Spleen (tissue), 11 donors: ENCODE data around the gene S100A14. TPM values are rescaled to one million over a fixed set of nuclear protein-coding genes. Genes with fewer than 3 reads are reported as not detected.

ENCODE experiments used
- DNase-seq: peaks from one replicate; pipeline ENCODE4 v3.0.0-alpha.2; 2020
- H3K27ac ChIP-seq, 8 donors: fragments of 200-600 bp; sonication (generic) in 7 of 8; 1 replicate in 4 of 8; 2 replicates in 4 of 8; pipeline versions ENCODE4 v1.5.0 to v1.8.0; 2016 to 2021; ENCODE audit warnings: inconsistent platforms in 4 of 8, mild to moderate bottlenecking in 4 of 8, moderate library complexity in 1 of 8
- H3K27me3 ChIP-seq, 7 donors: fragments of 200-600 bp; sonication (generic) in 6 of 7; replicated peaks in 1 of 7; 1 replicate in 4 of 7; 2 replicates in 3 of 7; pipeline versions ENCODE4 v1.5.0 to v1.8.0; 2016 to 2021; ENCODE audit warnings: inconsistent platforms in 3 of 7, mild to moderate bottlenecking in 1 of 7
- H3K36me3 ChIP-seq, 6 donors: fragments of 200-600 bp; sonication (generic) in 5 of 6; 1 replicate in 4 of 6; 2 replicates in 2 of 6; pipeline versions ENCODE4 v1.5.0 to v1.8.0; 2016 to 2021; ENCODE audit warnings: inconsistent platforms in 2 of 6
- H3K4me1 ChIP-seq, 6 donors: fragments of 200-600 bp; sonication (generic) in 5 of 6; 1 replicate in 3 of 6; 2 replicates in 3 of 6; pipeline versions ENCODE4 v1.5.0 to v1.8.0; 2016 to 2021; ENCODE audit warnings: inconsistent platforms in 3 of 6
- H3K4me3 ChIP-seq, 8 donors: fragments of 200-600 bp; sonication (generic) in 7 of 8; 1 replicate in 4 of 8; 2 replicates in 4 of 8; pipeline versions ENCODE4 v1.5.0 to v1.8.0; 2016 to 2021; ENCODE audit warnings: inconsistent platforms in 4 of 8, mild to moderate bottlenecking in 4 of 8, moderate library complexity in 2 of 8
- H3K9me3 ChIP-seq, 8 donors: fragments of 200-600 bp; sonication (generic) in 7 of 8; 1 replicate in 4 of 8; 2 replicates in 4 of 8; pipeline versions ENCODE4 v1.5.0 to v1.8.0; 2016 to 2021; ENCODE audit warnings: inconsistent platforms in 4 of 8
- POLR2A ChIP-seq, 3 donors: fragments of 450-650 bp; IDR thresholded peaks; one replicate each; pipeline ENCODE4 v1.5.1; 2017; ENCODE audit warnings: antibody characterized with exemption in 3 of 3, mild to moderate bottlenecking in 1 of 3
- POLR2AphosphoS5 ChIP-seq, 3 donors: sonication (generic); formaldehyde crosslinking; IDR thresholded peaks; one replicate each; pipeline ENCODE4 v1.5.1; 2017; ENCODE audit warnings: antibody characterized with exemption in 3 of 3
- WGBS, 5 donors: extraction: QIAGEN DNeasy Blood & Tissue Kit in 3 of 5; methylation state at CpG; one replicate each; pipeline versions ENCODE4 v1.1.5 to v1.1.7; 2013 to 2018; 5-methylcytosine and 5-hydroxymethylcytosine counted together
- intact Hi-C: fragments of 100-400 bp; cut with DNase I; formaldehyde crosslinking; loops from one replicate; pipeline ENCODE4 v1.15.0; 2023; ENCODE audit warnings: low total_unique reads
- polyA plus RNA-seq, 3 donors: library from polyadenylated mRNA; stranded (reverse); fragments of 200-250 nt; gene quantifications; one replicate each; pipeline ENCODE4 v1.2.1, GENCODE V29; 2013
- total RNA-seq, 7 donors: library from RNA; depleted of rRNA in 3 of 7; stranded (reverse); fragments of >200 nt in 3 of 7; fragmentation: NEBNext Ultra II Directional in 4 of 7; extraction: Animal tissue kit (Norgen Biotek cat#: 25700) in 4 of 7; gene quantifications; one replicate each; pipeline versions ENCODE4 v1.1.0 to v1.2.1, GENCODE V29; 2016 to 2021
- TF ChIP-seq, protein P1 (sequence below), 11 experiments: fragments of 200-600 bp in 7 of 11; fragments of 450-650 bp in 4 of 11; sonication (generic) in 4 of 11; IDR thresholded peaks in 8 of 11; conservative IDR thresholded peaks in 3 of 11; 1 replicate in 7 of 11; 2 replicates in 4 of 11; pipeline versions ENCODE4 v1.4.0 to v1.8.0; 2016 to 2021; ENCODE audit warnings: antibody characterized with exemption in 11 of 11, inconsistent platforms in 4 of 11, mild to moderate bottlenecking in 1 of 11
- donor health status: healthy with polysubstance abuse.
- donor health status: DM: no; HTN: no; CAD: no; lungs with moderate emphysema.
- donor health status: DM: no; HTN: no; CAD: no.
- donor health status: Bipolar disorder and iron deficiency.
- donor health status: healthy.
- donor health status: DM: no; HTN: no; CAD: no.
- donor health status: DM: yes; HTN: yes; CAD: no.

The S100A14 gene
- total and polyA plus RNA-seq, 10 donors, result 0.28 to 3.0 (median 1.0) TPM; not detected in 3

GRCh38 chr1:153648000-153648643 lies 32.0 kb upstream of the S100A14 start:
- intact Hi-C loops, result no loop called here
- no peak for DNase-seq
- H3K36me3 ChIP-seq, result peaks cover 0 to 49% (median 41%) of the 10 kb centered on the region in 6 donors
- H3K27ac ChIP-seq, result peak overlapping the region in 1 of 8 donors; percentile 24
- no peaks in the 10 kb centered on the region for H3K9me3 ChIP-seq
- peaks cover 0 to 54% (median 20%) of the 10 kb centered on the region in 6 donors for H3K4me1 ChIP-seq
- 74 to 92% (median 89%) methylated on average over 10 of the region's 10 CpGs for WGBS, 5 donors
- no peak overlapping the region for H3K4me3 ChIP-seq
- no peaks in the 10 kb centered on the region for H3K27me3 ChIP-seq
- TF ChIP-seq POLR2AphosphoS5 (IDR thresholded peaks at IDR 0.05), result peak; percentile 50 to 61 (median 60)
- TF ChIP-seq, protein P1, sequence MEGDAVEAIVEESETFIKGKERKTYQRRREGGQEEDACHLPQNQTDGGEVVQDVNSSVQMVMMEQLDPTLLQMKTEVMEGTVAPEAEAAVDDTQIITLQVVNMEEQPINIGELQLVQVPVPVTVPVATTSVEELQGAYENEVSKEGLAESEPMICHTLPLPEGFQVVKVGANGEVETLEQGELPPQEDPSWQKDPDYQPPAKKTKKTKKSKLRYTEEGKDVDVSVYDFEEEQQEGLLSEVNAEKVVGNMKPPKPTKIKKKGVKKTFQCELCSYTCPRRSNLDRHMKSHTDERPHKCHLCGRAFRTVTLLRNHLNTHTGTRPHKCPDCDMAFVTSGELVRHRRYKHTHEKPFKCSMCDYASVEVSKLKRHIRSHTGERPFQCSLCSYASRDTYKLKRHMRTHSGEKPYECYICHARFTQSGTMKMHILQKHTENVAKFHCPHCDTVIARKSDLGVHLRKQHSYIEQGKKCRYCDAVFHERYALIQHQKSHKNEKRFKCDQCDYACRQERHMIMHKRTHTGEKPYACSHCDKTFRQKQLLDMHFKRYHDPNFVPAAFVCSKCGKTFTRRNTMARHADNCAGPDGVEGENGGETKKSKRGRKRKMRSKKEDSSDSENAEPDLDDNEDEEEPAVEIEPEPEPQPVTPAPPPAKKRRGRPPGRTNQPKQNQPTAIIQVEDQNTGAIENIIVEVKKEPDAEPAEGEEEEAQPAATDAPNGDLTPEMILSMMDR (IDR thresholded peaks at IDR 0.05 in 8 of 11, conservative IDR thresholded peaks at IDR 0.05 in 3 of 11), result no peak

- Histone ChIP-seq H3K27ac (peak overlapping the region in 4 of 8 donors; percentile 5 to 64 (median 46)), H3K4me3 (no peak overlapping the region), H3K4me1 (peaks cover 0 to 53% (median 17%) of the 10 kb centered on the region in 6 donors), H3K9me3 (no peaks in the 10 kb centered on the region), H3K36me3 (peaks cover 0 to 57% (median 49%) of the 10 kb centered on the region in 6 donors), H3K27me3 (no peaks in the 10 kb centered on the region)
- WGBS, 5 donors, result 57 to 70% (median 62%) methylated on average over 2 of the region's 2 CpGs
- intact Hi-C loops, result no loop called here
- TF ChIP-seq, protein P1 (IDR thresholded peaks at IDR 0.05 in 8 of 11, conservative IDR thresholded peaks at IDR 0.05 in 3 of 11), result no peak
- TF ChIP-seq POLR2AphosphoS5 (IDR thresholded peaks at IDR 0.05), result peak in 2 of 3 donors; percentile 35 to 82
- TF ChIP-seq POLR2A (IDR thresholded peaks at IDR 0.05), result no peak
- DNase-seq, result no peak
These were observed 31.2 kb upstream of the S100A14 start for GRCh38 chr1:153647346-153647714.

- TF ChIP-seq POLR2A (IDR thresholded peaks at IDR 0.05) (no peak), POLR2AphosphoS5 (IDR thresholded peaks at IDR 0.05) (no peak)
- TF ChIP-seq, protein P1 (IDR thresholded peaks at IDR 0.05 in 8 of 11, conservative IDR thresholded peaks at IDR 0.05 in 3 of 11), result no peak
- peaks cover 0 to 62% (median 54%) of the 10 kb centered on the region in 6 donors for H3K36me3 ChIP-seq
- no peaks in the 10 kb centered on the region for H3K9me3 ChIP-seq
- intact Hi-C loops, result no loop called here
- no peak for DNase-seq
- no peak overlapping the region for H3K4me3 ChIP-seq
- peaks cover 0 to 58% (median 19%) of the 10 kb centered on the region in 6 donors for H3K4me1 ChIP-seq
- H3K27me3 ChIP-seq, result no peaks in the 10 kb centered on the region
- H3K27ac ChIP-seq, result peak overlapping the region in 4 of 8 donors; percentile 5 to 64 (median 46)
- 67 to 80% (median 73%) methylated on average over 5 of the region's 5 CpGs for WGBS, 5 donors
These were observed 30.7 kb upstream of the S100A14 start for GRCh38 chr1:153646672-153647345.

DNA sequence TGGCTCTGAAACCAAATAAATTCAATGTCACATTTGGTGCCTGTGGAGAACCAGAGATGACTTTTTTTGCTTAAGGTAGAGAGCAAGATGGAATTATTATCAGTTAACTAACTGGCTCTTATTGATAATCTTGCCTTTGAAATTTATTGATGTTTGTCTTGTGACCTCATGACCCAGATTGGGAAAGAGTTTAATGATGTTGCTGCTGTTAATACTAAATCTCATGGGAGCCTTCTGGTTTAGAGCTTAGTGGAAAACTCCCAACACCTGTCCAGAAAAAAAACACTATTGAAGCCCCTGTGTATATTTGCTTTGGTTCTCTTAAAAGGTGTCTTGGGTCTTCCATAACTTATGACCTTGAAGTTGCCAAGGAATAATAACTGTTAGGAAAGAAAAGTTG lies 27.7 kb upstream of the S100A14 start:
- no peak overlapping the region for H3K4me3 ChIP-seq
- no peak for DNase-seq
- no peaks in the 10 kb centered on the region for H3K9me3 ChIP-seq
- intact Hi-C loops, result no loop called here
- peak overlapping the region in 1 of 8 donors; percentile 40 for H3K27ac ChIP-seq
- TF ChIP-seq, protein P1 (IDR thresholded peaks at IDR 0.05 in 8 of 11, conservative IDR thresholded peaks at IDR 0.05 in 3 of 11), result no peak
- TF ChIP-seq POLR2AphosphoS5 (IDR thresholded peaks at IDR 0.05), result no peak
- TF ChIP-seq POLR2A (IDR thresholded peaks at IDR 0.05), result no peak
- peaks cover 0 to 81% (median 30%) of the 10 kb centered on the region in 6 donors for H3K4me1 ChIP-seq
- H3K36me3 ChIP-seq, result peaks cover 0 to 92% (median 84%) of the 10 kb centered on the region in 6 donors
- H3K27me3 ChIP-seq, result no peaks in the 10 kb centered on the region
